OCI-M1 (cell line): ENCODE results near the gene ZNF608.

ENCODE experiments used
- DNase-seq: peaks from one replicate; lab custom pipeline; 2025; lab: John Stamatoyannopoulos, UW

ZNF608 gene

GRCh38 chr5:124752854-124753720 is 6.6 kb upstream of the ZNF608 start:
- DNase-seq, result no peak

DNA sequence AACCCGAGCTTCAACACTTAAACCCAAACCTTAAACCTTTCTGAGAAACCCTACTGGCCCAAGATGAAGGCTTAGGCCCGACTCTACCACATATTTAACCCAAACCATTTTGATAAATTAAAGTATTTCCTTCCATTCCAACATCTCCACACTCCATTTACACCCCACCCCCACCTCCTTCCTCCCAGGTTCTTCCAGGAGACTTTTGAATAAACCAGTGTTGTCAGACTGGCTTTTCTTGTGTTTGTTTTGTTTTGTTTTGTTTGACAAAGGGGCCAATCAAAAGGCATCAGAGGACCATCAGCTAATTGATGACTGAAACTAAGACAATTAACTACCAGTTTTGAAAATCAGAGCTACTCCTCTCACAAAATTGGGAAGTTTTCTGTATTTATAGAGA is 4.6 kb upstream of the ZNF608 start:
- no peak for DNase-seq

DNA sequence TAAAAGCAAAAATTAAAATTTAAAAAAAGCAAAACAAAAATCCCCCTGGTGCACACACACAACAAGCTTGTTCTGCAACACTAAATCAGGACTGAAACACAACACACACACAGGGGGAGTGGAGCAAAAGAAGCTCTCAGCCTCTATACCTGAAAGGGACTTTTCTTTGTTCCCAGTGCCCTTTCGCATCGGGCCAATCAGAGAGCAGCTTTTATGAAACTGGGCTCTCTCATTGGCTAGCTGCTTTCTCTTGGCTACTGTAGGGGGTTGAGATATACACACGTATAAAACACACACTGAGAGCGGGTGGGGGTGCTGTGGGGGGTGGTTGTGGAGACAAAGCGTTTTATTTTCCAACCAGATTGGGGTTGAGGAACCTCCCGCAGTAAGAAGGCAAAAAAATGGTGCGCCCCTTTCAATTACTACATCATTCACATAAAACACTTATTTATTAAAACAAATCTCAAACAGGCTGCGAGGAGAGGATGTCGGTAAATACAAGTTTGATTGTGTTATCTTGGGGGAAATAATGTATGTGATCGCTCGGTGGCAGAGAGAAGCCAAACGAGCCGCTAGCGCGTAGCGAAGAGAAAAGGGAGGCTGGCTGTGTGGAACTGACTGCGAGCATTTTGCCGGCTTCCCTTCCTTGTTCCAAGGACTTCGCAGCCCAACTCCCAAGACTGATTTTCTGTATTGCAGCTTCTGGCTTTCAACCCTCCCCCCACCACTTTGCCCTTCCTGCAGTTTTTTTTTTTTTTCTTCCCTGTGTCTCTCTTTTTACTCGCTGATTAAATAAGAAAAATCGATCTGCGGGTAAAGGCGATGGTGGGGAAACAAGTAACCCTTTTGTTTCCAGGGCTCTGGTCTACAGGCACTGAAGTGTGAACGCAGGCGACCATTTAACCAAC is 2.5 kb upstream of the ZNF608 start:
- DNase-seq, result no peak

DNA sequence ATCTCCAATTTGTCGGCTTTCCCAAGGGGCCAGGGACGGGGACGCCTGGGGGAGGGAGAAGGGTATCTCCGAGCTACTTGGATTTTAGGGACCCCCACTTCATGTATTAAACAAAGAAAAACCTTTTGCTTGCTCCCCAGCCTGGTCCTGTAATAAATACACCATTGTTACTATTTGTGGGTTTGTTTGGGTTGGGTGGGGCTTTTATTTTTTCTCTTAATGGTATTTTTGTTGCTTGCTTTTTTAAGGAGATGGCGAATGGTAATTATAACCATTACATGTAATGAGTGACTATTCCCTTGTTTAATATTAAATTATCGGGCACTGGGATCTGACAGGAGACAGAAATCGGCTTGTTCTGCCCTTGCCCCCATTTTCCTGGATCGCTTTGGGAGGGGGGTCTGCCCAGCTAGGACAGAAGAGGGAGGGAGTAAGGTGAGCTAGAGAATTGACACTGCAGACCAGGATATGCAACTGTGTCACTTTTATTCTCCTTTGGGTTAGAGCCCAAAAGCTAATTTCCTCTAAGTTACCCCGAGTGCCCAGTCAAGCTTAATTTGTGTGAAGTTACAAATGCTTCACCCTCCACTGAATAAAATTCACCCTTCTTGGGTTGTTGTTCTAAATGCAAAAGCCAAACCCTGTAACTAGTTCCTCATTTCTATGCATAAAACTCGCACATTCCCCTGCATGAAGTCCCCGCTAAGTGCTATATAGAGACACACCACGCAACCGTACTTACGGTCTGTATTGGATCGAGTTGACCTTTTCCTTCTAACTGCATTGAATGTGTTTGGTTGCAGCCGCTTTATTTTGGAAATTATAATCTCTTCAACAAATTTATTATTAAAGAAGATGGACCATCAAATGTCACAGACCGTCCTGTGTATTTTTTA is 1.6 kb upstream of the ZNF608 start:
- DNase-seq, result peak; percentile 1

DNA sequence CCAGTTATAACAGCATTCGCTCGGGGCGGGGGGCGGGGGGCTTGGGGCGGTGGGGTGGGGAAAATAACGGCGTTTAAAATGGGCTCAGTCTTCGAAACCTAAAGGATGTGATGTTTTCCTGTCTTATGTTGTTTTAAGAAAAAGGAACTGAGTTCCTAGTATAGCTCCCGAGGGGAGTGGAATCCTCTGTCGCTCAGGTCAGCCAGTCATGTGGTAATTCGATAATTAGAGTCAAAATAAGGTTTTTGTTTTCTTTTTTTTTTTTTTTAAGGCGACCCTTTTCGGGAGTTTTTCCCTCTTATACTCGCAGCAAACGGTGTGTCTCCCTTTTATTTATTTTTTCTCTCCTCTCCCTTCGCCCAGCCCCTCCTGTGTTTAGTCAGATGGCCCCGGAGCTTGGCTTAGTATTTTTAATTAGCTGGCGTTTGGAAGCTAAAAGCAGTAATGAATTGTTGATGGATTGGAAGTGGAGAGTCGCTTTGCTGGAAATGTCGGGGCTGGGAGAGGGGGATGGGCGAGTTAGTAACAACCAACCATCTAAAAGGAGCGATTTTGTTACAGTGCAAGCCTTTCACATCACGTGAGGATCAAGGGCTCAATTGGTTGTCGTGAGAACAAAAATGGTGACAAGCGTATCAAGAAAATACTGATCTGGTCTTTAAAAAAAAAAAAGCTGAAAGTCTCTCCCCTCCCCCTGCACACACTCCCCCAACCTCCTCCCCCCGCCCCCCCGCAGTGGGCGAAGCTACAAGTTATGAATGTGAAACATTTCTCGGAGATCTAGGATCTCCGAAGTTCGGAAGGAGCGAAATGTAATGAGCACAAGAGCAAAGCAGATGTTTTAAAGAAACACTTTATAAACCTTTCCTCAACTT is 714 bp upstream of the ZNF608 start:
- peak; percentile 4 for DNase-seq

DNA sequence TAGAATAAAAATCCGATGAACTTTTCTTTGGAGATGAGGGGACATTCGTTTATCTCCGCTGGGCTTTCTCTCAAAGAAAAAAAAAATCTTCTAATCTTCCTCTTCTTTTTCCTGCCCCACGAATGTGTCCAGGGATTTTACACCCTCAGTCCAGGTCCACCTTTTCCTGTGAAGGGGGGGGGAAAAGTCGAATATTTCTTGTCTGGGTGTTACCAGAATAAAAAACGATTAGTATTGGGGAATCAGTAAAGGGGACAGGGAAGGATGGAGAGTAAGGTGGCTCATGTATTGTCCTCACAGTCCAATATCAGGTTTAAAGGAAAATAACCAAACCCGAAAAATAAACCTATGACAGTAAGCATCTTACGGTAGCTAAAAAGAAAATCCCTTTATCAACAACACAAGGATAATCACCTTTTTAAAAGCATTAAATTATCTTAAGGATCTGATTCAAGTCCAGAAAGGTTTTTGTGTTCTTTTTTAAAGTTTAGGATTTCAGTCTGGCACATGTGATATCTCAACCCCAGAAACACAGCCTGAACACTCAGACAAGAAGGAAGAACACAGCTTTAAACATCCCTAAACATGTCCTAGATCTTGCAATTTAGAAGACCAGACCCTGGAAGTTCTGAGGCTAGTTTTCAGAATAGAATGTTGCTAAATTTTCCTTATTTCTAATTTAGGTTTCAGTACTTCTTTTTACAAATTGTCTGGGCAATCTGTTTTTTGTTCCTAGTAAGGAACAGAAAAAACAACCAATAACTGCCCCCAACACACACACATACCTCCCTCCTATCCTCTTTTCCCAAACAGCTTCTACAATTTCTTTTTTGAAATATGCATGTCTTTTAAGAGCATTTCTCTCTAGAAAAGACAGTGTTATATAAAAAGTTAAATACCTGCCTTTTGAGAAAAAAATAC is 1.2 kb downstream of the ZNF608 start:
- no peak for DNase-seq

DNA sequence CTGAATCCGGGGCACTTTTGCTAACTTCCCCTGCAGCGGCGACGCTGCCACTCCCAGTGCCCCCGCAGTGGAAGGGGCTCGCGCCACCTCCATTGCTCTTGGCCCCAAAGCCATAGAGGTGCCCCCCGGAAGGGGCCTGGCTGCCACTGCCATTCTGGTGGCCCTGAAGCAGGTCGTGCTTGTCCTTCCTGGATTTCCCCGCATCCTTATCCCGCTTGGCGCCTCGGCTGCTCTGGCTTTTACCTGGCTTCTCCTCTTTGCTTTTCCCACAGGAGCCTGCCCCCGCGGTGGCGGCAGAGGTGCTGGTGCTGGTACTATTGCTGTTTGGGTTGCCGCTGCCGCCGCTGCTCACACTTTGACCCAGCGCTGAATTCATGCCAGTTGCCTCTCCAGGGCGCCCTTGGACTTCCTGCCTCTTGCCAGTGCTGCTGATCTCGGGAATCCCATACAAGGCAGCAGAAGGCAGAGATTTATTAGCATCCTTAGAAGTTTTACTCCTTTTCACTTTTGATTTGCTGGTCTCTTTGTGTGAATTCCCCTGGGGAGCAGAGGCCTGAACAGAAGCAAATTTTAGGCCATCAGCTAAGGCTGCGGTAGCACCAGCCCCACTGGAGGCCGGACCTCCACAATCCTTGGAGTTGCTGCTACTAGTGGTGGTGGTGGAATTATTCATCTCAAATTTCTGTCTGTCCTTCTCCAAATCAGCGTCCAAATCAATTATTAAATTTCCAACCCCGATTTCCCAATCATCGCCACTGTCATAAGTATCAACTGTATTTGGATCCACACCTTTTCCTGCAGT is 2.1 kb downstream of the ZNF608 start:
- DNase-seq, result no peak

- DNase-seq, result no peak
Observed at GRCh38 chr5:124743602-124744169, 2.8 kb downstream of the ZNF608 start.

DNA sequence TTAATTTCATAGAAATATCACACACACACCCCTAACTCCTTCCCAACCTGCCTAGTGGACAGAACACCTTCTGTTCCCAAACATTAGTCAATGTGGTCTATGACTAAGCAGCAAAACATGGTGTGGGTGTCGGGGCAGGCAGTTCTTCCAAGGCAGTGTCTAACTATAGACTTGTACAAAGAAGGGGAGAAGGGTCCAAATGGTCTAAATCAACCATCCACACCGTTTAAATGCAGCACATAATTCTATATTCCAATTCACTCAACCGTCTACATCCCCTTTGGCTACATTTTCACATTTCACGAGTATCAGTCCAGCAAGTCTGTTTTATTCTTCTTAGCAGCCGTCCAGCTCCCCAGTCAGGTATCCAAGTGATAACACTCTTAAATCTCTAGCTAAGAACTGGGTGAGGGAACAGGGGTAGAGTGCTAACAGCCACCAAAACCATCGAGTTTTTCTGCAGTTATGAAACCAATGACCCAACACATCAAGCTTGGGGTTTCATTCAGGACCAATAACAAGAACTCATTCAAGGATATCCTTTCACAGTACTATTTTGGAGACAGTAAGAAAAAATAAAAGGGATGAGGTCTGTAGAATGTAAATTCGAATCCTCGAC is 3.3 kb downstream of the ZNF608 start:
- DNase-seq, result no peak

DNA sequence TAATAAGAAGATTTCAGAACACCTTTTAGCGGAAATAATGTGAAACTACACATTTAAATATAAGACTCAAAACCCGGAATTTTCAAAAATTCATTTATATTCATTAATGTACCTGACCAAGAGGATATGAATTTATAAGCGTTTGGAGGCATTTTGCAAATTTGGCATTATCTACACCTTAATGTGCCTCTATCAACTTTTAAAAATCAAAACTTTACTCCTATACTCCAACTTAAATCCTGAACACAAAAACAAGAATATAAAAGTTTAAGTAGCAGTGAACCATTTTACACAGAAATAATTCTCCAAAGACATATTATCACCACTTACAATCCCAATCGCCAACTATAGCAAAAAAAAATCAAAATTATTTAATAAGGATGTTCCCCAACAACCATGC is 3.9 kb downstream of the ZNF608 start:
- DNase-seq, result no peak

DNA sequence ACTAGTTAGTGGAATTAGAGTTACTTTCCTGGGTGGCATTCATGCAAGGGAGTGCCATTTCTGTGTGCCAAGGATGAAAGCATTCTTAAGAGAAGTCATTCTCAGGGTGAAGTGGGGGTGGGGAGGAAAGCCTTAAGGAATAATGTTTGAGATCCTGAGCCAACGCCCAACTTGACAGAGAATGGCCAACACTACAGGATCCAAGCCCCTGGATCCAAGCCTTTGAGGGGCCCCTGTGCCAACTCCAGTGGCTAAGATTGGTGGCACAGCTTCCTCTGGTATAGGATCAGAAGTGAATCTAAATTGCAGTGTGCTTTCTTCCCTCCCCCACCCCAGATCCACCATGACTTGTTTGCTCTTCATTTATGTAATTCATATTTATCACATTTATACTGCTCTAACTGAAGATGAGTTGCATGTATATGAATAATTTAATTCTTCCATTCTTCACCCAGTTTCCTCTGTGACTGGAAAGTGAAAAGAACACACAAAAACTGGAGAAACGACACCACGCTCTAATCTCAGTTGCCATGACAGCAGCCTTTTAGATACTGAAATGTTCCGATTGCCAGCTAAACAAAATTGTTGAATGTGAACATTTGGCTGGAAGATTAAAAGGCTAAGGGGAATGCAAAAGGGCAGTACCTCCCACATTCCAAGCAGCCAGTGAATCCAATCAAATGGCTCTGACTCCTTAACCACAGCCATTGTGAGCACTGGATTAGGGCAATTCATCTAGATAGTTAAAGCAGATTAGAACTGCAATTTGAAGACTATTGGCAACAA is 4.5 kb downstream of the ZNF608 start:
- DNase-seq, result no peak

GRCh38 chr5:124740991-124741583 is 5.4 kb downstream of the ZNF608 start:
- DNase-seq, result no peak

- DNase-seq, result no peak
Observed at GRCh38 chr5:124740071-124740470, 6.4 kb downstream of the ZNF608 start.

DNA sequence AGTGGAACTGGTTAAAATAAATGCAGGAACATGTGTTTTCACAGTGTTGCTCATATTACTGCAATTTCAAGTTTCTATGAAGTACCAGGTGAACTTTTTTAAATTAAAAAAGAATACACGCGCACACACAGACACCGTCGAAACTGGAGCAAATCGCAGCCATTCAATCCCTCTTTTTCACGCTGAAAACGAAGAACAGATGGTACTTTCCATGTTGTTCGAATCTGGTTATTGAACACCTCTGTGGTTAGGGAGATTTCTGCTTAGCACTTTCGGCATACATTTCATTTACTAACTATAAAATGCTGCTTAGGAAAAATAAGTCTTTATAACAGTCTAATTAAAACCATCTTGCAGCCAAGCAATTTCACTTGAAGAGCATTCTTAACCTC is 6.8 kb downstream of the ZNF608 start:
- no peak for DNase-seq

GRCh38 chr5:124738681-124739633 is 7.5 kb downstream of the ZNF608 start:
- no peak for DNase-seq

GRCh38 chr5:124737651-124738050 is 8.8 kb downstream of the ZNF608 start:
- DNase-seq, result no peak
